HG03521 (cell line): ENCODE measurements around the gene SPAG6.

ENCODE experiments used
- ATAC-seq: cut with Tn5 transposase; IDR thresholded peaks from one replicate; pipeline ENCODE4 v1.9.1; 2021; ENCODE audit warnings: mild to moderate bottlenecking, moderate library complexity; ENCODE audit not compliant: unreplicated experiment

Gene SPAG6

DNA sequence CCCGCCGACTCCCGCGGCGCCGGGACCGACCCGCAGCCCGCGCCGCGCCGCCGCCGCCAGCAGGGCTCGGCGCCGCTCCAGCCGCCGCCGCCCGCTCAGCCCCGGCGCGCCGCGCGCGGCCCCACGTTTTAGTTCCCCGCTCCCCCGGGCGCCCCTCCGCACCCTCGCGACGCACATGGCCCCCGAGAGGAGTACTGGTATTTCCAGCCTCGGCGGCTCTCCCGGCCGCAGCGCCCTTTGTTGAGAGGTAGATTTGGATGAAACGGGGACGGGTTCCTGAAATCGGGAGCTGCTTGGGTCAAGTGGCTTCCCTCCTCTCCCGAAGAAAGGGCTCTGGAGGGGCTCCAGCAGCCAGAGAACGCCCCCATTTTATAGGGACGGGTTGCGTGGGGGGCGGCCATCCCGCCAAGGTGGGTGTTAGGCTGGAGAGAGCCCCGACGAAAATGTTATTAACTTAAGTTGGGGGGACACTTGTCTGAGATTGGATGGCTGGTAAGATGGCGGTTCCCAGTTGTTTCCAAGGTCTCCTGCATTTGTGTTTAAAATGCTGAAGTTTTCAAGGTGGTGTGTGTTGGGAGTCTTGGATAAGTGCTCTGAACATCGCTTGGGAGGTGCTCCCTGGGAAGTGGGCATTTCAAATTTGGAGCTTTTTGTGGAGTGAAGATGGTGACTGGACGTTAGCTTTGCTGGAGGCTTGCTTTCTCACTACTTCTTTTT is 23.2 kb upstream of the SPAG6 start:
- no peak for ATAC-seq

DNA sequence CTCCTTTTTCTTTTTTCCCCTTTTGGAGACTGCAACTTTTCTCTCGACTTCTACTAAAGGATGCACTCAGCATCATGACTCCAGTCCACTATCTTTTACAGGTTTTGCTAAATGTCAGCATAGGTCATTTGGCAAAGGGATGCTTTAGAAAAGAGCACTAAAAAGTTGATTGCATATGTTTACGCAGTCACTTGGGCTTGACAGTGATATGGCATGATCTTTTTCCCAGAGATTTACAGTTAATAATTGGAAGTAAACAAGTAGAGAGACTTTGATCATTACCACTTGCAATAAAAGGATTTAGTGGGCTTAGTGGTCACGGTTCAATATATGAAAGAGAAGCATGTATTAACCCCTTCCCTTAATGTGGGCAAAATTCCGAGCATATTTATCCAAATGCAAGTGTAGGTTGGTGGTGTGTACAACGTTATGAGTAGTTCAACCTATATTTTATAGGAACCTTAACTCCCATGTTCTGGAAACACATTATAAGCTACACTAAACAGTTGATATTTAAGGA is 22.6 kb upstream of the SPAG6 start:
- no peak for ATAC-seq

DNA sequence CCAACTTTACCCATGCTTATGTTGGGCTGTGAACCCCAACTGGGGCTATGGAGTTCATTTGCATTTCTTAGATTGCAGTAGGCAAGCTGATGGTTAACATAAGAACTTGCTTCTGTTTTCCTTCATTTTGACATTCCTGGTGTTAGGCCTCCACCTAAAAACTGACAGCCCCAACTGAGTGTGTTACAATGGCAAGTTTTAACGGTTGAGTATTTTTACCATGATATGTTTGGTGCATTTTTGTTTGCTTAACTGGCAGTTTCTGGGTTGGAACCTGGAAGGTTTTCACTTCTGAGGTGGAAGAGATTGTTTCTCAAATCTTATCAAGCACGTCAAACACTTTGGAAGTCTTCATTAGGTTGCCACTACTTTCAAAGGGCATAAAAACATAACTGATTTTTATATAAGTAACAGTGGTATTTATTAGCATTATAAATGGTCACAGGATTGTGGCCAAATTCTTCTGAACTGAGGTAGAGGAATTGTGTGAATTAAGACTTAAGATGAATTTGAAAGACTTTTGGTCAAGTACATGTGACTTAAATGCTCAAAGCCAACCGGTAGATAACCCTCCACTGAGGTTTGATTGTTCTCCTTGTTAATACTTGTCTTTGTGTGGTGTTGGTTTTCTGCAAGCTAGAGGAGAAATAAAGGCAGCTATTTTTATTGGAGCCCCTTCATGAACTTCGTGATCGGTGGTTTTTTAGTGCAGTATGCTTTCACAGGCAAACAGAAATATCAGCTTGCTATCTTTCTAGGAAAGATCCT is 21.6 kb upstream of the SPAG6 start:
- ATAC-seq, result no peak

DNA sequence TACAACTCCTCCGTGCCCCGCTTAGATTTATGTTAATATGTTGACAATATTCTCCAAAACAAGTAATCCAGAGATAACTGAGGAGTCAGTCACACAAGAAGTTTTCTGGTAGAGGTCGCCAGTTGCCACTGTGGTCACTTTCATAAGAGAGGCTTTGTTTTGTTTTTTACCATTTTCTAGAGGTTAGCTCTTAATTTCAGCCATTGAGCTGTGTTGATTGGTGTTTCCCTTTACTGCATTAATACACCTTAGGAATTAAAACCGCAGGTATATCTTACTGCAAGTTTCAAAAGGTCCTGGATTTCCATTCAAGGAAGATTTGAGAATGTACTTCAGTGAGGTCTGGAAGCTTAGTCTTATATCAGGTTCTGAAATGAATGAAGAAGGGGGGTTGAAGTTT is 20.9 kb upstream of the SPAG6 start:
- no peak for ATAC-seq

DNA sequence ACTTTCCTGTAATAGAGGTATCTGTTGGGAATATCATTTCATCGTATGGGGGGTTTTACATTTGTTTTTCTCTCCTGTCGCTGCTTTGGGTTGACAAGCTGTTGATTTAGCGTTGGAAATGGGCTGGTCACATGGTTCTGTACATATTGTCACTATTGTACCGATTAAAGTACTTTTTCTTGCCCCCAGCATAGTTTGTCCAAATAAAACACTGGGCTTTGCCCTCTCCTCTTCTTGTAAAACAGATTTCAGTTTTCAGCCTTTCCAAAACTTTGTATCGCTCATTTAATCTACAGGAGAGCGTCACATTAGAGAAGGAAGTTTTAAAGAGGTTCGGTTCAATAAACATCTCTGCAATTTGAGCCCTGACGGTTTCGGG is 20.4 kb upstream of the SPAG6 start:
- no peak for ATAC-seq

DNA sequence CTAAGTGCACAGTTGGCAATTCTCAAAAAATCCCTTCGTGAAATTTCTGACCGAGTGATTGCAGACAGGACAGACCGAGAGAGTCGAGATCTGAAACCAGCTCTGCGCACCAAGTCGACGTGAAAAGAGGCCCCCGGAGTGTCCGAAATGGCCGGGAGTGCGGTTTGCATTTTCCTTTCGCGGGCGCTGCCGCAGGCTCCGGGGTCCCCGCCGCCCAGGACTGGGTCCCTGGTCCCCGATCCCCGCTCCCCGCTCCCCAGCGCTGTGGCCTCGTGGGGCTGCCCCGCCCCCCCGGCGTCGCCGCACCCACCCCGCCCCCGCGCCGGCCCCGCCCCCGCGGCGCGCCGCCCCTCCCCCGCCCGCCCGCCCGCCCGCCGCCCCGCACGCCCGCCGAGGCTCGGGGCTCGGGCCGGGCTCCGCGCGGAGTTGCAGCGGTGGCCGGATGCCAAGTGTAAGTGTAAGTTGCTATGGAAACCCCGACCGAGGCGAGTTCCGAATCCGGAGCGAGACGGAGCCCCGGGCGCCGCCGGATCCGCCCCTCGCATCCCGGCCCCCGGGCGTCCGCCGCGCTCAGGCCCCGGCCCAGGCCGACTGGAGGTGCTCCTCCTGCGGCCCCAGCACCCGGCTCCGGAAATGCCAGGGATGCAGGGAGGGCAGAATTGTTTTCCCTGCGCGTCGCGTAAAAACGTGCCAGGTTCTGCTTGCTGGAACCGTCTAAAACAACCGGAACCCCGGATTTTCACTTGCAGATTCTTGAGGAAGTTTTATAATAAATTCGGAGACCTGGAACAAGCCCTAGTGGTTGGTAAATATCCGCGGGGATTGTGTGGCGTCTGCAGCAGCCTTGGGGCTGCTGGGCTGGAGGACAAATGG is 19.8 kb upstream of the SPAG6 start:
- ATAC-seq, result peak; percentile 42

DNA sequence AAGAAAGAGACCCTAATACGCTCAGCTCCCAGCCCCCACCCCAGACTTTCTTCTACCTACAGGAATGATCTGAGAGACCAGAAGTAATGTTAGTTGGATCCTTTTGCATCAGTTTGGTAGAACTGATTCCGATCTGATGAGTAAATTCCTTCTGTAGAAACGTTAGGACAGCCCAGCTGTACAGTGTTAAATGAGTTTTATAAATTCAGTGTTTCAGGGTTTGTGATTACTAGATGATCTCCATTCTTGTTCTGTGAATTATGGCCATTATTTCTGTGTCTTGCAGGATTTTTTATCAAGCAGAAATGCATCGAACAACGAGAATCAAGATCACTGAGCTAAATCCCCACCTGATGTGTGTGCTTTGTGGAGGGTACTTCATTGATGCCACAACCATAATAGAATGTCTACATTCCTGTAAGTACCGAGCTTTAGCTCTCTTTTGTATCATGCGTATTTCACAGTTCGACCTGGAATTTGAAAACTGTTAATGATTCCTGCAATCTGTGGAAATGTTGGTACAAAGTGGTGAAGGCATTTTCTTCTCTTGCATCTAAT is 19.1 kb upstream of the SPAG6 start:
- ATAC-seq, result no peak

DNA sequence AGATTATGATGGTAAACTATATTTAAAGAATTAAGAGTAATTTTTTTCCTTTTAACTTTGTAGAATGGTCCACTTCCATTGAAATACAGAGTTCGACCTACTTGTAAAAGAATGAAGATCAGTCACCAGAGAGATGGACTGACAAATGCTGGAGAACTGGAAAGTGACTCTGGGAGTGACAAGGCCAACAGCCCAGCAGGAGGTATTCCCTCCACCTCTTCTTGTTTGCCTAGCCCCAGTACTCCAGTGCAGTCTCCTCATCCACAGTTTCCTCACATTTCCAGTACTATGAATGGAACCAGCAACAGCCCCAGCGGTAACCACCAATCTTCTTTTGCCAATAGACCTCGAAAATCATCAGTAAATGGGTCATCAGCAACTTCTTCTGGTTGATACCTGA is 16.1 kb upstream of the SPAG6 start:
- ATAC-seq, result no peak

DNA sequence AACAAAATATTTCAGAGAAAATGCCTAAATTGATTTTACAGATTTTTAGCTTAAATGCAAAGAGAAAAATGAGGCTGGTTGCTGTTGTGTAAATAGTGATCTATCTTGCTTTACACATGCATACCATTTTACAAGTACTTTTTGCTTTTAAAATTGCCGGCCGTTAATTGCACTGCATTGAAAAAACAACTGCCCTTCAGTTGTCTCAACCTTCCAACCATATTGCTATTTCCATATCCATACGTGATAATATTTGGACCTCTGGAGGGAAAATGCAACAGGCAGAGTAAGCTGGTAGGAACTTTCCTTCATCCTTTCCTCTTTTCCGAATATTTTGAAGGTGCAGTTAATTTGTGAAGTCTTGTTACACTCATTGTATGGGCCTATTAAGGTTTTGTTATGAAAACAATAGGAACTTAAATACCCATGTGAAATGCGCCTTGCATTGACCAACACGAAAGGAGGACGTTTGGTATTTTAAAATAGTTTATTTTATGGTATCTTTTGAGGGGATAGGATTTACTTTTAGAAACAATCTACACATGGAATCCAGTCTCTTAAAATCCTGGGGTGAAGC is 13.1 kb upstream of the SPAG6 start:
- ATAC-seq, result no peak

DNA sequence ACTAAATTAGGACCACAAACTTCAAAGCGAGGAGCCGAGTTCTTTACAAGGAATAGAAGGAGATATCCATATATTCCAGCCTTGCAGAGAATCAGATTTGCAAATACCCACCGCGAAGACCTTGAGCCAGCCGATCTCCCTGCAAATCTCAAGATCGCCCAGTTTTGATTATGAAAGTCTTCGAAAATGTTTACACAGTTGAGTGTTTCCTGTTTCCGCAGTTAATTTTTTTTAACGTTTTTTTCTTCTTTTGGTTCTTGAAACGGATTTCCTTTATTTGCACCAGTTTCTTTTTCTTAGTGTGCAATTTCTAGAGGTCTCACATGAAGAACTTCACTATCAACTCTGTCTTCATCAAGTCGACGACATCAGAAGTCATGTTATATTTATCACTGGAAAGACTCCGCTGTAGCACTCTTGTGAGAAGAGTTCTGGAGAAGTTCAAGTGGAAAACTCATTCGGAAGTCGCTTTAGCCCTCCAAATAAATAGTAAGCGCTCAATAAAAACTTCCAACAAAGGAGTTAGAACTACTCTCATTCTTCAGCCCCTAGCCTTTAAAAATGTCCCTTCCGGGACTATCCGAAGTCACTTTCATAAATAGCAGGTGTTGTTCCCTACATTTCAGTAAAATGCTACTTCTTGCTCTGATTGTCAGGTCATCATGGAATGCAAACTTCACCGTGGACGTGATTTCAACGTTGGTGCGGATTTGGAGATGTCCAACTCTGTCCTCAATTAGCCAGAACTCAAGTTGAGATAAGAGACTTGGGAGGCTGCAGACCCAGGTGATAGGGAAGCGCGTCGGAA is 11.9 kb upstream of the SPAG6 start:
- ATAC-seq, result no peak

DNA sequence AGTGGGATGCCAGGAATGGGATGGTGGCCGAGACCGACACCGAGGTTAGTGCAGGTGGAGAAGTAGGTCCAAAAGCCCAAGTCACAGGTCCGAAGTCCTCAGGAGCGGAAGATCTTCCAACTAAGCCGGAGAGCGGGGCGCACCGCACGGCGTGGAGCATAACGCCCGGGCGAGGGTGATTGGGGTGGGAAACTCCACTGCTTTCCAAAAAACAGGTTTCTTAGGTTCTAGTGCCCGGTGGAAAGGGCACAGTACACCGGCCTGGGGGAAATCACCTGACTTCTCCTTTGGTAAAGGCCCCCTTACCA is 11.4 kb upstream of the SPAG6 start:
- ATAC-seq, result no peak

DNA sequence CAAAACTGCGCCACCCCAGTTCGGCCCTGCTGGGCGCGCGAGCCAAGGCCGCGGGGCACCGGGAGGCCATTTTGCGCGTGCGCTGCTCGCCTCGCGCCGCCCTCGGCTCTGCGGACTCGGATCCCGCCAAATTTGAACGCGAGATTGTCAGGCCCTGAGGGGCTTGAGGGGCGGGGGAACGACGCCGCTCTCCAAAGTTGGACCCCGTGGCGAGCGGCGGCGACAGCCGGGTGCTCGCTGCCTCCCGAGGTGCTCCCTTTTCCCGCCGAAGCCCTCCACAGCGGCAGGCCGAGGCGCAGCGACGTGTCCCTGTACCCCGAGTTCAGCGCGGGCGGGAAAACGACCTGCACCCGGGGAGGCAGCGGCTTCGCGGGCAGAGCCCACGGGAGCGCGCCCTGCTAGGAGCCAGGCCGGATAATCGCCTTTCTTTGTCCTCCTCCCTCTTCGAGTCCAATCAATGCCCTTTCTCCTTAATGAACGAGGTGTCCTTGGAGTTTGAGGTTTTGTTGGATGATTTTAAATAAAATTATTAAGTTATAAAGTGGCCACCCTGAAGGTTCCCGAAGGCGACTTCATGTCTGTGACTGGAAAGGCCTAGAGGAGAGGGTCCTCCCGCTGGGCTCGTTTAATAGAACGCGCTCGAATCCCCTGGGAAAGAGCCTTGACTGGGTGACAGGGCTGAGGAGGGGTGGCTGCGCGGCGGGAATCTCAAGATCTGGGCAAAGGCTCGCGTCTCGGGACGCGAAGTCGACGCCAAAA is 10.7 kb upstream of the SPAG6 start:
- ATAC-seq, result no peak

DNA sequence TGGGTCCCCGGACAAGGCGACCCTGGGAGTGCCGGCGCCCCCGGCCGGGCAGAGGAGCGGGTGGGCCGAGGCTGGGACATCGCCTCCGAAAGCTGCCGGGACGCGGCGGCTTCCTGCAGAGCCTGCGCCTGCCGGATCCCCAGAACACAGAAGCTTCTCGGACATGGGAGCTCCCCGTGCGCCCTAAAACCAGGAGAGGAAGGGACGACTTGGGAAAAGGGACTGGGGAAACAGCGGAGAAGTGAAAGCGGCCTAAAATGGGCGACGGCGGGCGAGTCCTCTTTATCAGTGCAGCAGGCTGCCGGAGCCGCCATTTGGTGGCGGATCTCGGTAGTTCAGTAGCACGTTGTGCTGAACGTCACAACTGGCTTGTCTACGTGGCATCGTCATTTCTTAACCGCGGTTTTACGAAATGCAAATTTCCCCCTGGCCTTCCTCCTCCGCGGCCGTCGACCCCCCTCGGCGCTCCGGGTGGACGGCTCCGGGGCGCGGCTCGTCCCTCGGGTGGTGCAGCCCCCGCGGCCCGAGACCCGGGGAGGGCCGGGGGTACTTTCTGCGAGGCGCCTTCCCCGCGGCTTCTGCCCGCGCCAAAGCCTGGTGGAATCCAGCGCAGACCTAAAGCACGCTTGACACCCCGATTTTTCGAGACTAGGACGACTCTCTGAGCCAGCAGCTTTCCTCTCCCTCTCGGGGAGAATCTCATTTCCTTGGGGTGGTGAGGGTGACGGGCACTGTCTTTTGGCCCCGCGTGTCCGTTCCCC is 9.9 kb upstream of the SPAG6 start:
- ATAC-seq, result peak; percentile 45

DNA sequence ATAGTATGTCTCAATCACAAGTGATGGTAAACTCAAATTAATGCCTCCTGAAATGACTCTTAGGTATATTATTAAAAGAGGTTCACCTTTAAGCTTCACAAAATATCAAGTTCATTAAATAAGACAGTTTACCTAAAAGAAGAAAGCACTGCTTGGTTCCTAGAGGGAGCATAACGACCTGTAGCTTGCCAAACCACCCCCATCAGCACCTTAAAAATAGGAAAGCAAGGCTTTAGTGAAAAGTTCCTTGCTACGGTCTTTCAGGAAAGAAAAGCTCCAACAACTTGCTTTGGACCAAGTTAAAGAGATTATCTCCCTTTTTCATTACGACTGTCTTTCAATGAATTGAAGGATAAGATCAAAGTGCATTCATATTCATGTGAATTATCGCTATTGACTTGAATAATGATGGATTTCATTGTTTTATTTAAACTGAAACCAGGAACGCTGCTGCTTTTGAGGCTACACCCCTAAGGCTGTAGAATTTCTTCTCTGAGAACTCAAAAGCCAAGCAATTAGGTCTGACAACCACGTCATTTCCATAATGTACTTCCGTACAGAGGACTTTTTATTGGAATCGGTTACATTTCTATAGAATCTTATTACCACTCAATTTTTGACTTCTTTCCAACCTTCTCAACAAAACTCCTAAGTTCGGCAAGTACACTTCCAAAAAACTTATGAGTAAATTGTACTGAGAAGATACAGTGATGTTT is 7.0 kb upstream of the SPAG6 start:
- ATAC-seq, result no peak

DNA sequence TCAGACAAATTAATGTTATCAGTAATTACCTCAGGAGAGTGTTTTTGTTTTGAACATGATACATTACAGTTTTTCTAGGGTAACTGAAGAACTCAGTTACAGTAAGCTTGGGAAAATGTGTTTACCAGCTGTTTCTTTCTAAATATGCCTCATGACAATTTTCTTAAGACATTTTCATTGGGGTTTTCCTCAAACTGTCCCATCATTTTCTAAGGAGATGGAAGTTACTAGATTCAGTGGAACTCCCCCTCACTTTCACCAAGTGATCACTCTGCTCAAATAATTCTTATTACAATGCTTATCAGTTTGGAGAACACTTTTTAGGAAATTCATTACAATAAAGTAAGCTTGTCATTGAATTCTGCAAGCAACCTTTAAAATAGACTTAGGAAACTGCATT is 6.4 kb upstream of the SPAG6 start:
- no peak for ATAC-seq

DNA sequence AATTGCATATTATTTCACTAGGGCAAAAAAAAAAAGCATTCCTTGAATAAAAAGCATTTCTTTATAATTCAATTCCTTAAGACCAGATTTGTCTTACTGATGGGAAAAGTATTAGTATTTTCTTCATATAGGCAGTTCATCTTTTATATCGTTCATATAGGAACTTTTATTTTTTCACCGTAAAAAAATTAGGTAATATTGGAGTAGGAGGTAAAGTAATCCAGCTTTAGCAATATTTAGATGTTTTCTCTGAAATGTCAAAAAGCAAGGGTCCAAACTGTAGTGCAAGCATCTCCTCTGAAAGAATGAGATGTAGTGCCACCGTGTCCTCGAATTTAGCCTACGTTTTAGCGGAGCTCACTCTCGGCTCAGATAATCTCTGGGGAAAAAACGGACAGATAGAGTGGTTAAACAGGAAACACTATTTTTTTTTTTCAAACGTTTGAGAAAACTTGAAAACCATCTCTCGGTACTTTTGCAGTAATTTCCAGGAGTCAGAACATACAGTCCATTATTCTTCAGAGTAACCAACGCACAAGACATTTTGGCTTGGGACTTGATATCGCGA is 5.5 kb upstream of the SPAG6 start:
- no peak for ATAC-seq

DNA sequence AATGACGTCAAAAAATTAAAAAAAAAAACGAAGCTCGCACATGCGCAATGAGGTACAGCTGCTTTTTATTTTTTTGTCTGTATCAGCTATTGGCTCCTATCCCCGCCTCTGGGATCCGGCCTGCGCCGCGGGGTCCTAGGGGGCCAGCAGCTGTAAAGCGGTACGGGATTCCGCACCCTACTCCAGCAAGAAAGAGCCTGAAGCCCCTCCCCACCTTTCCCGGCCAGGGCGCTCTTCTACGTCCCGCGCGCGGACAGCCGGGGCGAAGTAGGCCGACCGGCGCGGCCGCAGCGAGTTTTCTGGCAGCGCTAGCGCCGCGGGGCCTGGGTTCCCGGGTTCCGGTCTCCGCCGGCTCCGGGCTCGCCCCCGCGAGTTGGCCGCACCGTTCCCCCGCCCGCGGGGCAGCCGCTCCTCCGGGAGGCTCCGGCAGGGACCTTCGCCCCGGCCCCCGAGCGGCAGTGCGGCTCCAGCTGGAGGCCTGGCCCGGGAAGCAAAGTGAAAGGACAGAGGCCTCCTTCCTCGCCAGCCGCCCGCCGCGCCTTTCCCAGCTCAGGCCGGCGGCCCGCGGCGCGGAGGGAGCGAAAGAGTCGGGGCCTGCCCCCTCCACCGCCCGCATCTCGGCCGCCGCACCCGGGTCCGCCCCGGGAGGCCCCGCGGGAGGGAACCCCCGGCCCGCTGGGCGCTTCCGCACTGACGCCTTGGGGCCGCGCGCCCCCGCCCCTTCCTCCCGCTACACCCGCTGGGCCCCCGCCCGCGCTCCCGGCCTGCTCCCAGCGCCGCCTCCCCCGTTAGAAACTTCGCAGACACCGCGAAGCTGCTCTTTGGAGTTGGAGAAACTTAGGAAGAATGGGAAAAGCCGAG is 4.7 kb upstream of the SPAG6 start:
- ATAC-seq, result peak; percentile 38
